ENCODE measurements around the gene AKAP8L. TPM values are rescaled to one million over a fixed set of nuclear protein-coding genes. Genes with fewer than 3 reads are reported as not detected.

AKAP8L gene
- total RNA-seq, 2 donors from 2014 or later, result 190 to 237 TPM

GRCh38 chr19:15369594-15369891 is 49.2 kb downstream of the AKAP8L start:
- no peak overlapping the region for H3K4me3 ChIP-seq (ENCODE audit: low read length)
- H3K4me1 ChIP-seq (ENCODE audit: control insufficient read depth, insufficient read depth, low read length), result no peaks in the 10 kb centered on the region
- Mint-ChIP-seq H3K4me1 (no peaks in the 10 kb centered on the region), H3K4me3 (no peak overlapping the region), H3K27me3 (ENCODE audit: insufficient read depth) (no peaks in the 10 kb centered on the region), H3K36me3 (ENCODE audit: low read depth) (peaks cover 73% of the 10 kb centered on the region), H3K9me3 (peaks cover 4% of the 10 kb centered on the region), H3K27ac (no peak overlapping the region)
- peaks cover 75% of the 10 kb centered on the region for H3K36me3 ChIP-seq (ENCODE audit: control insufficient read depth, insufficient read depth, low read length)
- TF ChIP-seq, protein P1, sequence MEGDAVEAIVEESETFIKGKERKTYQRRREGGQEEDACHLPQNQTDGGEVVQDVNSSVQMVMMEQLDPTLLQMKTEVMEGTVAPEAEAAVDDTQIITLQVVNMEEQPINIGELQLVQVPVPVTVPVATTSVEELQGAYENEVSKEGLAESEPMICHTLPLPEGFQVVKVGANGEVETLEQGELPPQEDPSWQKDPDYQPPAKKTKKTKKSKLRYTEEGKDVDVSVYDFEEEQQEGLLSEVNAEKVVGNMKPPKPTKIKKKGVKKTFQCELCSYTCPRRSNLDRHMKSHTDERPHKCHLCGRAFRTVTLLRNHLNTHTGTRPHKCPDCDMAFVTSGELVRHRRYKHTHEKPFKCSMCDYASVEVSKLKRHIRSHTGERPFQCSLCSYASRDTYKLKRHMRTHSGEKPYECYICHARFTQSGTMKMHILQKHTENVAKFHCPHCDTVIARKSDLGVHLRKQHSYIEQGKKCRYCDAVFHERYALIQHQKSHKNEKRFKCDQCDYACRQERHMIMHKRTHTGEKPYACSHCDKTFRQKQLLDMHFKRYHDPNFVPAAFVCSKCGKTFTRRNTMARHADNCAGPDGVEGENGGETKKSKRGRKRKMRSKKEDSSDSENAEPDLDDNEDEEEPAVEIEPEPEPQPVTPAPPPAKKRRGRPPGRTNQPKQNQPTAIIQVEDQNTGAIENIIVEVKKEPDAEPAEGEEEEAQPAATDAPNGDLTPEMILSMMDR (conservative IDR thresholded peaks at IDR 0.05), result no peak
- no peak for DNase-seq
- 94 to 97% methylated on average over 6 to 9 of the region's 9 CpGs for WGBS, 2 experiments (ENCODE audit: insufficient coverage in 1 of 2, insufficient read length in 1 of 2)
- H3K9ac ChIP-seq (ENCODE audit: extremely low read depth, low read length, poor library complexity, severe bottlenecking), result no peak overlapping the region
- peaks cover 9% of the 10 kb centered on the region for H3K9me3 ChIP-seq (ENCODE audit: control insufficient read depth, low read length)
- no peaks in the 10 kb centered on the region for H3K27me3 ChIP-seq (ENCODE audit: control insufficient read depth, insufficient read depth, low read length, poor library complexity, severe bottlenecking)
- H3K27ac ChIP-seq (ENCODE audit: low read depth, low read length), result no peak overlapping the region

DNA sequence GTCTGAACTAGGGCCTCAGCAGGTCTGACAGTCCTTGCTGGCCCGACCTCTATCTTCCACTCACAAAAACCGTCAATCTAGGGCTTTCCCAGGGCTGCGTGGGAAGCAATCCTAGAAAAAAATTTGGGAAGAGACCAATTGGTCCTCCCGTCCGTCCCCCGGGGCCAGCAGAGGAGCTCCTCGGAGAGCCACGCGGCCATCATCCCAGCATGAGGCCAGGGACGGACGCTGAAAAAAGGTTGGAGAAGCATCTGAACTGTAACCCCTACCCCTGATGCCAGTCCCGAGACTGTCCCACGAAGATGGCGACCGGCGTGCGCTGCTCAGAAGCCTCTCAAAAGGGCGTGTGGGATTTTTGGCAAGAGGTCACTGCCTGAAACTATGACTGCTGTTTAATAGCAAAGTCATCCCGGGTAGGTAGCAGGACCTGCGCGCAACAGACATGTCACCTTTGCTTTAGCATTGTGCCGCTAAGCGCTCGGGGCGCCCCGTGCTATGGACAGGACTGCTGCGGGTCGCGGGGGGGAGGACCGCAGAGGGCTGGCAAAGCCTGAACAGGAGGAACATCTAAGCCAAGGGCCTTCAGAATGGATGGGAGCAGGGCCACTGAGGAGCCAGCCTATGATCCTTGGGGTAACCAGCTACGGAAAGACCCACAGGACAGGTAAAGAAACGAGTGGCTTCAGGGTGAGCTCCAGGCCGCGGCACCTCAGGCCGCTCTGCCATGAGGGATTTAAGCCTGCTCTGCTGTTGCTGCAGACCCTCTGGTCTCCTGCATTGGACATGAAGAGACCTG is 49.8 kb downstream of the AKAP8L start:
- peaks cover 7% of the 10 kb centered on the region for H3K9me3 Mint-ChIP-seq
- TF ChIP-seq, protein P1 (conservative IDR thresholded peaks at IDR 0.05), result no peak
- H3K4me1 Mint-ChIP-seq, result no peaks in the 10 kb centered on the region
- peaks cover 76% of the 10 kb centered on the region for H3K36me3 Mint-ChIP-seq (ENCODE audit: low read depth)
- H3K9me3 ChIP-seq (ENCODE audit: control insufficient read depth, low read length), result peaks cover 11% of the 10 kb centered on the region
- 94 to 100% methylated on average over 30 to 35 of the region's 35 CpGs for WGBS, 2 experiments (ENCODE audit: insufficient coverage in 1 of 2, insufficient read length in 1 of 2)
- H3K9ac ChIP-seq (ENCODE audit: extremely low read depth, low read length, poor library complexity, severe bottlenecking), result no peak overlapping the region
- no peaks in the 10 kb centered on the region for H3K27me3 Mint-ChIP-seq (ENCODE audit: insufficient read depth)
- H3K4me1 ChIP-seq (ENCODE audit: control insufficient read depth, insufficient read depth, low read length), result no peaks in the 10 kb centered on the region
- no peaks in the 10 kb centered on the region for H3K27me3 ChIP-seq (ENCODE audit: control insufficient read depth, insufficient read depth, low read length, poor library complexity, severe bottlenecking)
- DNase-seq, result no peak
- H3K4me3 Mint-ChIP-seq, result no peak overlapping the region
- peaks cover 76% of the 10 kb centered on the region for H3K36me3 ChIP-seq (ENCODE audit: control insufficient read depth, insufficient read depth, low read length)
- H3K27ac ChIP-seq (ENCODE audit: low read depth, low read length), result no peak overlapping the region
- no peak overlapping the region for H3K4me3 ChIP-seq (ENCODE audit: low read length)
- H3K27ac Mint-ChIP-seq, result no peak overlapping the region

GRCh38 chr19:15368051-15368632 is 50.6 kb downstream of the AKAP8L start:
- H3K36me3 Mint-ChIP-seq (ENCODE audit: low read depth), result peaks cover 77% of the 10 kb centered on the region
- no peaks in the 10 kb centered on the region for H3K27me3 ChIP-seq (ENCODE audit: control insufficient read depth, insufficient read depth, low read length, poor library complexity, severe bottlenecking)
- H3K4me1 ChIP-seq (ENCODE audit: control insufficient read depth, insufficient read depth, low read length), result no peaks in the 10 kb centered on the region
- H3K27ac ChIP-seq (ENCODE audit: low read depth, low read length), result no peak overlapping the region
- TF ChIP-seq, protein P1 (conservative IDR thresholded peaks at IDR 0.05), result no peak
- WGBS, 2 experiments (ENCODE audit: insufficient coverage in 1 of 2, insufficient read length in 1 of 2), result 96 to 97% methylated on average over 19 to 24 of the region's 24 CpGs
- peaks cover 11% of the 10 kb centered on the region for H3K9me3 ChIP-seq (ENCODE audit: control insufficient read depth, low read length)
- no peak for DNase-seq
- H3K27ac Mint-ChIP-seq, result no peak overlapping the region
- no peaks in the 10 kb centered on the region for H3K4me1 Mint-ChIP-seq
- peaks cover 11% of the 10 kb centered on the region for H3K9me3 Mint-ChIP-seq
- peaks cover 74% of the 10 kb centered on the region for H3K36me3 ChIP-seq (ENCODE audit: control insufficient read depth, insufficient read depth, low read length)
- H3K9ac ChIP-seq (ENCODE audit: extremely low read depth, low read length, poor library complexity, severe bottlenecking), result no peak overlapping the region
- no peak overlapping the region for H3K4me3 ChIP-seq (ENCODE audit: low read length)
- H3K27me3 Mint-ChIP-seq (ENCODE audit: insufficient read depth), result no peaks in the 10 kb centered on the region
- H3K4me3 Mint-ChIP-seq, result no peak overlapping the region

All from endodermal cell (in vitro differentiated cells).